HS-27A (cell line): Measurements from ENCODE around the gene ZNF362.
"Not testable (repeated sequence)": the region's sequence is repeated elsewhere in the genome, so short reads cannot be mapped to it uniquely, and the experiment has no call there.

ENCODE experiments used
- DNase-seq: peaks from one replicate; pipeline ENCODE4 v3.0.0-alpha.2; 2012; ENCODE audit warnings: low read depth, missing footprints

Gene ZNF362

GRCh38 chr1:33256471-33257206 is at the start of gene ZNF362:
Gene ZNF362 (plus strand): TSS chr1:33256492. CDS start chr1:33270575, 14,083 bp downstream.
- DNase-seq = peak; percentile 42

GRCh38 chr1:33211972-33212371 is 44.3 kb upstream of the ZNF362 start:
- DNase-seq = no peak

- no peak for DNase-seq
These were observed 36.2 kb upstream of the ZNF362 start for GRCh38 chr1:33219886-33220661.

- peak; percentile 92 for DNase-seq
These were observed 35.5 kb upstream of the ZNF362 start for GRCh38 chr1:33220676-33221384.

GRCh38 chr1:33221385-33221758 is 34.9 kb upstream of the ZNF362 start:
- no peak for DNase-seq

GRCh38 chr1:33222381-33222780 is 33.9 kb upstream of the ZNF362 start:
- DNase-seq = no peak

- no peak for DNase-seq
These were observed 32.1 kb upstream of the ZNF362 start for GRCh38 chr1:33224166-33224707.

GRCh38 chr1:33225586-33225985 is 30.7 kb upstream of the ZNF362 start:
- DNase-seq = no peak

- DNase-seq = peak; percentile 59
These were observed 27.3 kb upstream of the ZNF362 start for GRCh38 chr1:33228935-33229487.

- DNase-seq = no peak
These were observed 25.1 kb upstream of the ZNF362 start for GRCh38 chr1:33231166-33231565.

GRCh38 chr1:33232716-33233115 is 23.6 kb upstream of the ZNF362 start:
- DNase-seq = no peak

- DNase-seq = no peak
These were observed 22.2 kb upstream of the ZNF362 start for GRCh38 chr1:33234131-33234530.

GRCh38 chr1:33234588-33234990 is 21.7 kb upstream of the ZNF362 start:
- DNase-seq = no peak

GRCh38 chr1:33235521-33235920 is 20.8 kb upstream of the ZNF362 start:
- DNase-seq = no peak

GRCh38 chr1:33236498-33236897 is 19.8 kb upstream of the ZNF362 start:
- no peak for DNase-seq

GRCh38 chr1:33237579-33237978 is 18.7 kb upstream of the ZNF362 start:
- DNase-seq = no peak

- DNase-seq = not testable (repeated sequence)
These were observed 18.0 kb upstream of the ZNF362 start for GRCh38 chr1:33238194-33238724.

GRCh38 chr1:33239410-33239809 is 16.9 kb upstream of the ZNF362 start:
- DNase-seq = not testable (repeated sequence)

GRCh38 chr1:33241866-33242265 is 14.4 kb upstream of the ZNF362 start:
- no peak for DNase-seq

GRCh38 chr1:33242652-33243051 is 13.6 kb upstream of the ZNF362 start:
- DNase-seq = no peak

- DNase-seq = no peak
These were observed 12.0 kb upstream of the ZNF362 start for GRCh38 chr1:33244143-33244808.
